Neural cell (in vitro differentiated cells): Measurements from ENCODE around the gene SMIM10L2A.
"Not testable (repeated sequence)": the region's sequence is repeated elsewhere in the genome, so short reads cannot be mapped to it uniquely, and the experiment has no call there.

Experiments used
- EP300 ChIP-seq: fragments of 450-650 bp; conservative IDR thresholded peaks from 2 replicates; pipeline ENCODE4 v1.6.1; 2014; ENCODE audit warnings: antibody characterized with exemption, mild to moderate bottlenecking, moderate library complexity; ENCODE audit not compliant: poor library complexity, severe bottlenecking
- EZH2 ChIP-seq: fragments of 200-600, 300-800 bp; shearing (Covaris generic), sonication (generic); IDR thresholded peaks from 2 replicates; pipeline ENCODE4 v1.6.1; 2014; ENCODE audit warnings: antibody characterized with exemption, low read length, borderline replicate concordance, mild to moderate bottlenecking; ENCODE audit not compliant: insufficient read depth, poor library complexity, severe bottlenecking
- MXI1 ChIP-seq: fragments of 450-650 bp; conservative IDR thresholded peaks from 2 replicates; pipeline ENCODE4 v1.6.1; 2014; ENCODE audit warnings: antibody characterized with exemption, mild to moderate bottlenecking; ENCODE audit not compliant: poor library complexity, severe bottlenecking
- POLR2AphosphoS5 ChIP-seq: IDR thresholded peaks from 2 replicates; pipeline ENCODE4 v1.6.1; 2012
- RAD21 ChIP-seq: fragments of 450-650 bp; conservative IDR thresholded peaks from 2 replicates; pipeline ENCODE4 v1.6.1; 2014; ENCODE audit warnings: antibody characterized with exemption, mild to moderate bottlenecking, moderate library complexity
- SMC3 ChIP-seq: fragments of 450-650 bp; conservative IDR thresholded peaks from 2 replicates; pipeline ENCODE4 v1.6.1; 2014; ENCODE audit warnings: antibody characterized with exemption, mild to moderate bottlenecking, moderate library complexity; ENCODE audit not compliant: poor library complexity
- TAF1 ChIP-seq: IDR thresholded peaks from 2 replicates; pipeline ENCODE4 v1.6.1; 2012; ENCODE audit warnings: low read depth
- TF ChIP-seq, protein P1 (sequence below): fragments of 450-650 bp; IDR thresholded peaks from 2 replicates; pipeline ENCODE4 v1.5.1; 2014; ENCODE audit warnings: antibody characterized with exemption, mild to moderate bottlenecking, moderate library complexity; ENCODE audit not compliant: poor library complexity, severe bottlenecking
- TF ChIP-seq, protein P2 (sequence below): IDR thresholded peaks from 2 replicates; pipeline ENCODE4 v1.6.1; 2012; ENCODE audit warnings: borderline replicate concordance

DNA sequence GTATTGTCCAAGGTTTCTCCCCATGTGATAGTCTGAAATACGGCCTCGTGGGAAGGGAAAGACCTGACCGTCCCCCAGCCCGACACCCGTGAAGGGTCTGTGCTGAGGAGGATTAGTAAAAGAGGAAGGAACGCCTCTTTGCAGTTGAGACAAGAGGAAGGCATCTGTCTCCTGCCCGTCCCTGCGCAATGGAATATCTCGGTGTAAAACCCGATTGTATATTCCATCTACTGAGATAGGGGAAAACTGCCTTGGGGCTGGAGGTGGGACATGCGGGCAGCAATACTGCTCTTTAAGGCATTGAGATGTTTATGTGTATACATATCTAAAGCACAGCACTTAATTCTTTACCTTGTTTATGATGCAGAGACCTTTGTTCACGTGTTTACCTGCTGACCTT, 15.3 kb upstream of the SMIM10L2A start:
- TF ChIP-seq, protein P1, sequence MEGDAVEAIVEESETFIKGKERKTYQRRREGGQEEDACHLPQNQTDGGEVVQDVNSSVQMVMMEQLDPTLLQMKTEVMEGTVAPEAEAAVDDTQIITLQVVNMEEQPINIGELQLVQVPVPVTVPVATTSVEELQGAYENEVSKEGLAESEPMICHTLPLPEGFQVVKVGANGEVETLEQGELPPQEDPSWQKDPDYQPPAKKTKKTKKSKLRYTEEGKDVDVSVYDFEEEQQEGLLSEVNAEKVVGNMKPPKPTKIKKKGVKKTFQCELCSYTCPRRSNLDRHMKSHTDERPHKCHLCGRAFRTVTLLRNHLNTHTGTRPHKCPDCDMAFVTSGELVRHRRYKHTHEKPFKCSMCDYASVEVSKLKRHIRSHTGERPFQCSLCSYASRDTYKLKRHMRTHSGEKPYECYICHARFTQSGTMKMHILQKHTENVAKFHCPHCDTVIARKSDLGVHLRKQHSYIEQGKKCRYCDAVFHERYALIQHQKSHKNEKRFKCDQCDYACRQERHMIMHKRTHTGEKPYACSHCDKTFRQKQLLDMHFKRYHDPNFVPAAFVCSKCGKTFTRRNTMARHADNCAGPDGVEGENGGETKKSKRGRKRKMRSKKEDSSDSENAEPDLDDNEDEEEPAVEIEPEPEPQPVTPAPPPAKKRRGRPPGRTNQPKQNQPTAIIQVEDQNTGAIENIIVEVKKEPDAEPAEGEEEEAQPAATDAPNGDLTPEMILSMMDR = not testable (repeated sequence)
- TF ChIP-seq, protein P2, sequence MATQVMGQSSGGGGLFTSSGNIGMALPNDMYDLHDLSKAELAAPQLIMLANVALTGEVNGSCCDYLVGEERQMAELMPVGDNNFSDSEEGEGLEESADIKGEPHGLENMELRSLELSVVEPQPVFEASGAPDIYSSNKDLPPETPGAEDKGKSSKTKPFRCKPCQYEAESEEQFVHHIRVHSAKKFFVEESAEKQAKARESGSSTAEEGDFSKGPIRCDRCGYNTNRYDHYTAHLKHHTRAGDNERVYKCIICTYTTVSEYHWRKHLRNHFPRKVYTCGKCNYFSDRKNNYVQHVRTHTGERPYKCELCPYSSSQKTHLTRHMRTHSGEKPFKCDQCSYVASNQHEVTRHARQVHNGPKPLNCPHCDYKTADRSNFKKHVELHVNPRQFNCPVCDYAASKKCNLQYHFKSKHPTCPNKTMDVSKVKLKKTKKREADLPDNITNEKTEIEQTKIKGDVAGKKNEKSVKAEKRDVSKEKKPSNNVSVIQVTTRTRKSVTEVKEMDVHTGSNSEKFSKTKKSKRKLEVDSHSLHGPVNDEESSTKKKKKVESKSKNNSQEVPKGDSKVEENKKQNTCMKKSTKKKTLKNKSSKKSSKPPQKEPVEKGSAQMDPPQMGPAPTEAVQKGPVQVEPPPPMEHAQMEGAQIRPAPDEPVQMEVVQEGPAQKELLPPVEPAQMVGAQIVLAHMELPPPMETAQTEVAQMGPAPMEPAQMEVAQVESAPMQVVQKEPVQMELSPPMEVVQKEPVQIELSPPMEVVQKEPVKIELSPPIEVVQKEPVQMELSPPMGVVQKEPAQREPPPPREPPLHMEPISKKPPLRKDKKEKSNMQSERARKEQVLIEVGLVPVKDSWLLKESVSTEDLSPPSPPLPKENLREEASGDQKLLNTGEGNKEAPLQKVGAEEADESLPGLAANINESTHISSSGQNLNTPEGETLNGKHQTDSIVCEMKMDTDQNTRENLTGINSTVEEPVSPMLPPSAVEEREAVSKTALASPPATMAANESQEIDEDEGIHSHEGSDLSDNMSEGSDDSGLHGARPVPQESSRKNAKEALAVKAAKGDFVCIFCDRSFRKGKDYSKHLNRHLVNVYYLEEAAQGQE = not testable (repeated sequence)
- TF ChIP-seq RAD21, SMC3, MXI1, POLR2AphosphoS5, EZH2, TAF1, EP300: not testable (repeated sequence)
